Subcutaneous adipose tissue (tissue), 4 donors: ENCODE results near the gene LEMD3. TPM values are rescaled to one million over a fixed set of nuclear protein-coding genes. Genes with fewer than 3 reads are reported as not detected.

Source experiments
- CTCF ChIP-seq: fragments of 450-650 bp; IDR thresholded peaks from one replicate; pipeline ENCODE4 v1.5.1; 2016; ENCODE audit warnings: low read depth, mild to moderate bottlenecking, control low read depth, antibody characterized with exemption, moderate library complexity
- total RNA-seq, 4 donors: library from RNA; depleted of rRNA; stranded (reverse); fragments of >200 nt; gene quantifications; one replicate each; pipeline ENCODE4 v1.1.0, GENCODE V29; 2016

Gene LEMD3
- total RNA-seq, 4 donors from 2014 or later, result 20.0 to 36.0 (median 26.0) TPM

- no peak for TF ChIP-seq CTCF
Measured at GRCh38 chr12:65269603-65270002, 100.2 kb downstream of the LEMD3 start.

- TF ChIP-seq CTCF, result no peak
Measured at GRCh38 chr12:65274602-65275272, 105.4 kb downstream of the LEMD3 start.

GRCh38 chr12:65275627-65276026, 106.2 kb downstream of the LEMD3 start:
- no peak for TF ChIP-seq CTCF

- no peak for TF ChIP-seq CTCF
Measured at GRCh38 chr12:65276916-65277530, 107.6 kb downstream of the LEMD3 start.

- no peak for TF ChIP-seq CTCF
Measured at GRCh38 chr12:65277994-65278575, 108.7 kb downstream of the LEMD3 start.

GRCh38 chr12:65278576-65279368, 109.4 kb downstream of the LEMD3 start, which contains the start of gene MSRB3:
Gene MSRB3 (plus strand): TSS chr12:65278683. CDS start chr12:65308580, 29,897 bp downstream.
- no peak for TF ChIP-seq CTCF
